Measurements from ENCODE around the gene MAMDC2. TPM values are rescaled to one million over a fixed set of nuclear protein-coding genes. Genes with fewer than 3 reads are reported as not detected.

MAMDC2 gene
- total and polyA plus RNA-seq, 8 donors, result 6.1 to 23.6 (median 7.6) TPM

GRCh38 chr9:70066418-70066817, 22.8 kb downstream of the MAMDC2 start:
- H3K9me3 ChIP-seq, result no peaks in the 10 kb centered on the region
- no peaks in the 10 kb centered on the region for H3K27me3 ChIP-seq
- H3K36me3 ChIP-seq, result no peaks in the 10 kb centered on the region
- no peak overlapping the region for H3K27ac ChIP-seq
- DNase-seq (no peak), ATAC-seq (no peak)
- no peaks in the 10 kb centered on the region for H3K4me1 ChIP-seq
- no peak overlapping the region for H3K4me3 ChIP-seq
- no peak for TF ChIP-seq CTCF (IDR thresholded peaks at IDR 0.05)
- intact Hi-C loops (cut with DNase I), result no loop called here

- H3K36me3 ChIP-seq, result no peaks in the 10 kb centered on the region
- DNase-seq (no peak), ATAC-seq (no peak)
- H3K9me3 ChIP-seq, result no peaks in the 10 kb centered on the region
- no peaks in the 10 kb centered on the region for H3K4me1 ChIP-seq
- no peaks in the 10 kb centered on the region for H3K27me3 ChIP-seq
- intact Hi-C loops (cut with DNase I), result no loop called here
- no peak overlapping the region for H3K4me3 ChIP-seq
- H3K27ac ChIP-seq, result no peak overlapping the region
- no peak for TF ChIP-seq CTCF (IDR thresholded peaks at IDR 0.05)
Observed at GRCh38 chr9:70066874-70067273, 23.2 kb downstream of the MAMDC2 start.

DNA sequence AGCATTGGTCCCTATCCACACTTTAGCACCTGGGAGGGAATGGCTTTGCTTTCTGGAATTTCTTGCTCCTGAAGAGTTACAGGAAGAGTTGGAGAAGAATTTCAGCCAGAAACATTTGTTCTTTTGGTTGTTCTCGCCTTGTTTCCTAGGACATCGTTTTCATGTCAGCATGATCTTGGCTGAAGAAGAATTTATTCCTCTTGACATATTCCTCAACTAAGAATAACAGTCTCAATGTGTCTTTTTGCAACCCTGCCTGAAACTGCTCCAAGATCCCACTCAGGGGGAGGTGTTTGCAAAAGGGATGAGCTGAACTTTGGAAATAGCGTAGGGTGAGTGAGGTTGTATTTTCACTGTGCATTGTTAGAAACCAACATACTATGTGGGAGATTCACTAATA, 26.1 kb downstream of the MAMDC2 start:
- intact Hi-C loops (cut with DNase I), result no loop called here
- TF ChIP-seq CTCF (IDR thresholded peaks at IDR 0.05), result no peak
- no peaks in the 10 kb centered on the region for H3K36me3 ChIP-seq
- no peak for DNase-seq
- no peak overlapping the region for H3K4me3 ChIP-seq
- no peaks in the 10 kb centered on the region for H3K9me3 ChIP-seq
- H3K27ac ChIP-seq, result no peak overlapping the region
- no peaks in the 10 kb centered on the region for H3K27me3 ChIP-seq
- H3K4me1 ChIP-seq, result peaks cover 0 to 9% of the 10 kb centered on the region in 2 donors
- ATAC-seq, result peak; percentile 41

- intact Hi-C loops (cut with DNase I), result no loop called here
Observed at GRCh38 chr9:70073193-70073592, 29.5 kb downstream of the MAMDC2 start.

GRCh38 chr9:70073756-70074155, 30.1 kb downstream of the MAMDC2 start:
- H3K27ac ChIP-seq, result no peak overlapping the region
- peaks cover 0 to 10% of the 10 kb centered on the region in 2 donors for H3K4me1 ChIP-seq
- no peaks in the 10 kb centered on the region for H3K36me3 ChIP-seq
- intact Hi-C loops (cut with DNase I), result no loop called here
- ATAC-seq (no peak), DNase-seq (no peak)
- H3K4me3 ChIP-seq, result no peak overlapping the region
- no peak for TF ChIP-seq CTCF (IDR thresholded peaks at IDR 0.05)
- no peaks in the 10 kb centered on the region for H3K27me3 ChIP-seq
- H3K9me3 ChIP-seq, result no peaks in the 10 kb centered on the region

More at GRCh38 chr9:70073193-70073592, 29.5 kb downstream of the MAMDC2 start:
- no peak for ATAC-seq
- no peak overlapping the region for H3K27ac ChIP-seq
- H3K4me3 ChIP-seq, result no peak overlapping the region
- H3K4me1 ChIP-seq, result peaks cover 0 to 10% of the 10 kb centered on the region in 2 donors
- no peaks in the 10 kb centered on the region for H3K36me3 ChIP-seq
- TF ChIP-seq CTCF (IDR thresholded peaks at IDR 0.05), result no peak
- H3K9me3 ChIP-seq, result no peaks in the 10 kb centered on the region
- DNase-seq, result no peak
- H3K27me3 ChIP-seq, result no peaks in the 10 kb centered on the region

Measured in left lung (tissue), 10 donors.